T-helper 1 cell treated with Interleukin-12 subunit alpha and Interleukin-12 subunit beta and Interleukin-4 antibody, amounts not matched to agents 30 μg/mL and 1 μg/mL, for 36 hours (primary cell): ENCODE results near the gene HMCN1.

Experiments
- H3K27ac Mint-ChIP-seq: one replicate; pipeline ENCODE4 v1.8.0; 2021; ENCODE audit warnings: mild to moderate bottlenecking, mixed read lengths
- H3K27me3 Mint-ChIP-seq: one replicate; pipeline ENCODE4 v1.8.0; 2021; ENCODE audit warnings: low read depth, mixed read lengths
- H3K36me3 Mint-ChIP-seq: one replicate; pipeline ENCODE4 v1.8.0; 2021; ENCODE audit warnings: low read depth, mixed read lengths
- H3K4me1 Mint-ChIP-seq: one replicate; pipeline ENCODE4 v1.8.0; 2021; ENCODE audit warnings: low read depth, mixed read lengths
- H3K4me3 Mint-ChIP-seq: one replicate; pipeline ENCODE4 v1.8.0; 2021; ENCODE audit warnings: mild to moderate bottlenecking, moderate library complexity, mixed read lengths
- H3K9me3 Mint-ChIP-seq: one replicate; pipeline ENCODE4 v1.8.0; 2021; ENCODE audit warnings: mixed read lengths

HMCN1 gene

DNA sequence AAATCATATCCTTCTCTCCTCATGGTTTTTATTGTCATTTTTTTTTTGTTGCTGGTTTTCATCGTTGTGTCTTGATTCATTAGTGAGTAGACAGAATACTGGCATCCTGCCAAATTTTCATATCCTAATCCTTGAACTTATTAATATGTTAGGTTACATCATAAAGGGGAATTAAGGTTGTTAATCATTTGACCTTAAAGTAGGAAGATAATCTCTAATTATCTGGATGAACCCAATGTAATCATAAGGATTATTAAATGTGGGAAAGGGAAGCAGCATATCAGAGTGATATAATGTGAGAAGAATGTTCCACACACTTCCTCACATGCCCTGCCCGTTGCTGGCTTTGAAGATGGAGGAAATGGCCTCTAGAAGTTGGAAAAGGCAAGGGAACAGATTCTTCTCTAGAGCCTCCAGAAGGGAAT lies 299.7 kb downstream of the HMCN1 start:
- no peak overlapping the region for H3K27ac Mint-ChIP-seq
- H3K9me3 Mint-ChIP-seq = no peaks in the 10 kb centered on the region
- no peak overlapping the region for H3K4me3 Mint-ChIP-seq
- no peaks in the 10 kb centered on the region for H3K4me1 Mint-ChIP-seq
- H3K27me3 Mint-ChIP-seq = no peaks in the 10 kb centered on the region
- H3K36me3 Mint-ChIP-seq = no peaks in the 10 kb centered on the region

DNA sequence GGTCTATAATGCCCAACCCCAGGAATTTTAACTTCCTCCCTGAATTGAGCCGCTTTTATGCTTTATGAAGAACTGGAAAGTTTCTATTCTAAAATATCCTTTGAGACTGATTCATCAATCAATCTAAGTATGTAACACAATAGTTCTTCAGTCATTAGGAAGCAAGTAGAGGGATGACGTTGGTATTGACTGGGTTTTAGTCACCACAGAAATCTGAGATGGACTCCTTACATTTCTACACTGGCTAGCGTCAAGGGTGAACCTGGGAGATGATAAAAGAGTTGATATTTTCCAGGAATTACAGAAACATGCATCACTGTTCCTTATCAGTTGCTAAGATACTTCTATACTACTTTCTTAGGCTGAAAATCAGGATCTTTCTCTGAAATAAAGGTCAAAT lies 308.0 kb downstream of the HMCN1 start:
- no peaks in the 10 kb centered on the region for H3K27me3 Mint-ChIP-seq

DNA sequence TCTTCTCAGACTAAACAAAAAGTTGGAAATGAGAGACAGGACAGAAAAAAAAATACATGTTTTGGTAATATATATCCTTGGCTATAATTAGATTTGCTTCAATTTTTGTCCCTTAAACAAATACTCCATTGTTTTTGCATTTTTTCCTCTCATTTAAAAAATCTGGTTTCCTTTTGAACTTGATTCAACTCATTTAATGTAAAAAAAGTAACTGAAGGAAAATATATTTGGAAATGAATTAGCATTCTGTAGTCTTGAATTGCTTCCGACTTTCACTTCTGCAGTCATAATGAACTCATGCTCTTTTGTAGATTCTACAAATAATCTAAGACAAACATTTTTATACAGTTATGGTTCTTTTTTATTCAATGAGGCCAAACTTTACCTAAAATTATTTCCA lies 309.1 kb downstream of the HMCN1 start:
- Mint-ChIP-seq H3K9me3 (no peaks in the 10 kb centered on the region), H3K4me1 (no peaks in the 10 kb centered on the region), H3K27me3 (no peaks in the 10 kb centered on the region), H3K27ac (no peak overlapping the region), H3K36me3 (no peaks in the 10 kb centered on the region), H3K4me3 (no peak overlapping the region)

More for the DNA sequence above, 308.0 kb downstream of the HMCN1 start:
- Mint-ChIP-seq H3K4me1 (no peaks in the 10 kb centered on the region), H3K36me3 (no peaks in the 10 kb centered on the region), H3K4me3 (no peak overlapping the region), H3K9me3 (no peaks in the 10 kb centered on the region), H3K27ac (no peak overlapping the region)

DNA sequence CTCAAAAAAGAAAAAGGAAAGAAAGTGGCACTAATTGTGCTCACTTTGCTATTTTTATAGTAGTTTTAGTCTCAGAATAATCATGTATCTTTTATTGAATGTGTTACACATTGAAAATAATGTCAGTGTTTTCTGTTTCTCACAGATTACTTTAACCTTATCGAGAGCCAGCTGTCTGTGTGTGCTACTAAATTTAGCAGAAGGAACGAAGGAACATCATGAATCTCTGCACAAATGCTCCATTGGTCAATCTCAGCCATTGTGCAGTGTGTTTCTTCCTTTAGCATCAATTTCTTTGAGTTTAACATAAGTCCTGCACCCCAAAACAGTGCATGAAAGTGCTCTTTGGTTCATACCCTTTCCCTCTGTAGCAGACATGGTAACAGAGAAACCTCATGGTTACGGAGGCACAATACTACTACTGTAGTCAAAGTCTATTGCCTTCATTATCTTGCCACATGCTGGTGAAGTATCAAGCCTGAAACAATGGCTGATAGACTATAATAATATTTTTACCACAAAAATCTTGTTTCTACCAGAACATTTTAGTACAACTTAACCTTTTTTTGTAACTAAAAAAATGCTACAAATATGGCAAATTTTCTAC lies 310.0 kb downstream of the HMCN1 start:
- no peaks in the 10 kb centered on the region for H3K36me3 Mint-ChIP-seq

DNA sequence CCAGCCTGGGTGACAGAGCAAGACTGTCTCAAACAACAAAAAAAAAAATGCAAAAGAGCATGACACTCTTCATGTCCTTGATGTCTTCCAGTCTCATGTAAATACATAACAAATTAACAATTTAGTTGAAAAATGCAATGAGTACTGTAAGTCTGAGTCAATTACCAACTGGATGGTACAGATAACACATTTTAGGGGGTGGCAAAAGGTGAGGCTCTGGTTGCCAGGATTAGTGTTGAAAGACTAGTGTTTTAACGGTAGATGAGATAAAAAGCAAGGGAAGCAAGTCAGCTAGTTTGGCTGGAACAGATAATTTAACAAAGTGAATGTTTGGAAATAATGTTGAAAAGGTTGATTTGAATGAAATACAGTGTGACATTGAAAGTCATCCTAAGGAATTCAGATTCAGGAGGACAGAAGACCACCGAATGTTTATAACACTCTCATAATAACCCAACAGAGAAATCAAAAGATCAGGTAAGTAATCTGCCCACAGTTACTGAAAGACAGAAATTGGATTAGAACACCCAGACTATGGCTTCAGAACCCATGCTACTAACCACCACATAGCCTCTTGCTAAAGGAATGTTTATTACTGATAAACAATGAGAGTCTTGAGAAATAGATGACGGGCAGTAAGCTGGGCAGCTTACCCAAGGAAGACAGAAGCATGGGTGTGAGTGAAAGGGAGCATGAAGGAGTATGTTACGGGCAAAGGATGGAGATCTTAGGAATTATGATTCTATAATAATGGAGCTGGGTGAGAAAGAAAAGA lies 312.4 kb downstream of the HMCN1 start:
- no peak overlapping the region for H3K27ac Mint-ChIP-seq
- no peaks in the 10 kb centered on the region for H3K27me3 Mint-ChIP-seq
- H3K9me3 Mint-ChIP-seq = no peaks in the 10 kb centered on the region
- H3K36me3 Mint-ChIP-seq = no peaks in the 10 kb centered on the region
- H3K4me1 Mint-ChIP-seq = no peaks in the 10 kb centered on the region
- no peak overlapping the region for H3K4me3 Mint-ChIP-seq

More for the DNA sequence above, 310.0 kb downstream of the HMCN1 start:
- Mint-ChIP-seq H3K9me3 (no peaks in the 10 kb centered on the region), H3K27me3 (no peaks in the 10 kb centered on the region), H3K27ac (no peak overlapping the region), H3K4me3 (no peak overlapping the region), H3K4me1 (no peaks in the 10 kb centered on the region)

GRCh38 chr1:186050360-186050759 lies 316.2 kb downstream of the HMCN1 start:
- no peaks in the 10 kb centered on the region for H3K4me1 Mint-ChIP-seq
- no peak overlapping the region for H3K4me3 Mint-ChIP-seq
- H3K27ac Mint-ChIP-seq = no peak overlapping the region
- H3K27me3 Mint-ChIP-seq = no peaks in the 10 kb centered on the region
- no peaks in the 10 kb centered on the region for H3K36me3 Mint-ChIP-seq
- no peaks in the 10 kb centered on the region for H3K9me3 Mint-ChIP-seq

GRCh38 chr1:186054003-186054402 lies 319.8 kb downstream of the HMCN1 start:
- H3K4me1 Mint-ChIP-seq = no peaks in the 10 kb centered on the region
- H3K9me3 Mint-ChIP-seq = no peaks in the 10 kb centered on the region
- no peak overlapping the region for H3K27ac Mint-ChIP-seq
- H3K4me3 Mint-ChIP-seq = no peak overlapping the region
- H3K36me3 Mint-ChIP-seq = no peaks in the 10 kb centered on the region
- peaks cover 3% of the 10 kb centered on the region for H3K27me3 Mint-ChIP-seq

DNA sequence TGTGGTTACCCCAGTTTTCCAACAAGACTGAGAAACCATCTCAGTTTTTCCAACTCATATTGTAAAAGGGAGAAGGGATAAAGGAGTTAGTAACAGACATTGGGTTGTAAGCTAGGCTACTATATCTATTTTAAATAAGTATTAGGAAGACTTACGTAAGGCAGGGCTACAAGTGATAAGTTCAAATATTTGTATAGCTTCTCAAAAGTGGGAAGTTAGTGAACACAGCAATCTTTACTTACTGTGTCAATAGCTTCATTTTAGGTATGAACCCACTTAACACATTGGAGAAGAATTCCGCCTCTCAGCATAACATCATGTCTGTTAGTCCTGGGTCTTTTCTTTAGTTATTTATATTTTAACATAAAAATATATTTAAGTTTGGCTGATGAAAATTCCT lies 320.7 kb downstream of the HMCN1 start:
- H3K36me3 Mint-ChIP-seq = no peaks in the 10 kb centered on the region
- H3K27ac Mint-ChIP-seq = no peak overlapping the region
- H3K4me3 Mint-ChIP-seq = no peak overlapping the region
- H3K9me3 Mint-ChIP-seq = no peaks in the 10 kb centered on the region
- no peaks in the 10 kb centered on the region for H3K4me1 Mint-ChIP-seq
- peaks cover 3% of the 10 kb centered on the region for H3K27me3 Mint-ChIP-seq

DNA sequence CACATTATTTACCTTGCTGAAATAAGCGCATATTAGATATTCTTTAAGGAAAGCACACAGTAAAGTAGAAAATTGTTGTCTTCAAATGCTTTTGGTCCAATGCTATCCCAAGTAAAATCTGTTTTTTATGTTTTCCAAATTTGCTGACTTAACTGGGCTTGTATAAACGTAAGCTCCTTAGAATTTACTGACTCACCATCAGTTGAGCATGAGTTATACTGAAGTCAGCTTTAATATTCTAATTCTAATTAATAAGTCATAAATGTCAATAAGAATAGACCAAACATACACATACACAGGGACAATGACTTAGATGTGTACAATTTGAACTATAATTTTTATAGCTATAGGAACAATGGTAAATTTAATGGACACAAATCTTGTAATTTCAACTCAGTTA lies 321.7 kb downstream of the HMCN1 start:
- H3K4me1 Mint-ChIP-seq = no peaks in the 10 kb centered on the region
- no peak overlapping the region for H3K27ac Mint-ChIP-seq
- H3K36me3 Mint-ChIP-seq = no peaks in the 10 kb centered on the region
- no peak overlapping the region for H3K4me3 Mint-ChIP-seq
- H3K27me3 Mint-ChIP-seq = peaks cover 3% of the 10 kb centered on the region
- H3K9me3 Mint-ChIP-seq = no peaks in the 10 kb centered on the region

GRCh38 chr1:186057086-186057485 lies 322.9 kb downstream of the HMCN1 start:
- Mint-ChIP-seq H3K4me1 (no peaks in the 10 kb centered on the region), H3K9me3 (no peaks in the 10 kb centered on the region), H3K27ac (no peak overlapping the region), H3K27me3 (peaks cover 3% of the 10 kb centered on the region), H3K36me3 (no peaks in the 10 kb centered on the region), H3K4me3 (no peak overlapping the region)

- Mint-ChIP-seq H3K4me1 (no peaks in the 10 kb centered on the region), H3K9me3 (no peaks in the 10 kb centered on the region), H3K36me3 (no peaks in the 10 kb centered on the region), H3K27me3 (peaks cover 3% of the 10 kb centered on the region), H3K4me3 (no peak overlapping the region), H3K27ac (no peak overlapping the region)
Observed at GRCh38 chr1:186059311-186059710, 325.1 kb downstream of the HMCN1 start.

GRCh38 chr1:186059752-186060151 lies 325.6 kb downstream of the HMCN1 start:
- H3K4me1 Mint-ChIP-seq = no peaks in the 10 kb centered on the region
- no peaks in the 10 kb centered on the region for H3K36me3 Mint-ChIP-seq
- H3K4me3 Mint-ChIP-seq = no peak overlapping the region
- H3K27me3 Mint-ChIP-seq = peaks cover 3% of the 10 kb centered on the region
- H3K27ac Mint-ChIP-seq = no peak overlapping the region
- H3K9me3 Mint-ChIP-seq = no peaks in the 10 kb centered on the region

DNA sequence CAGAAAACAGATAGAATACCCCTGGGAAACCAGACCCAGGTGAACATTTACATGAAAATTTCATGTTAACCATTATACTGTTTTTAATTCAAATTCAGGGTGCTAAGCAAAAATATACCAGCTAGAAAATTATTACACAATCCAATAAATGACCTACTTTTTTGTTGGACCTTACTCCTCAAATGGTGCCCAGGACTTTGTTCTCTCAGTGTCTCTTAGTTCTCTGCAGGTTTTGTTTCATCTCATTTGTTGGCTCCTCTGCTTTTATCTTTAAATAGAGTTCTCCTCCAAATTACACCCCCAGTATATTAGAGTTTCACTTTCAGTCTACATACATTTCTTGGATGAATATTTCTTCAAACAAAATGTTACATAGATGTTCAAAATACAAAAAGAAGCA lies 326.0 kb downstream of the HMCN1 start:
- no peaks in the 10 kb centered on the region for H3K4me1 Mint-ChIP-seq

DNA sequence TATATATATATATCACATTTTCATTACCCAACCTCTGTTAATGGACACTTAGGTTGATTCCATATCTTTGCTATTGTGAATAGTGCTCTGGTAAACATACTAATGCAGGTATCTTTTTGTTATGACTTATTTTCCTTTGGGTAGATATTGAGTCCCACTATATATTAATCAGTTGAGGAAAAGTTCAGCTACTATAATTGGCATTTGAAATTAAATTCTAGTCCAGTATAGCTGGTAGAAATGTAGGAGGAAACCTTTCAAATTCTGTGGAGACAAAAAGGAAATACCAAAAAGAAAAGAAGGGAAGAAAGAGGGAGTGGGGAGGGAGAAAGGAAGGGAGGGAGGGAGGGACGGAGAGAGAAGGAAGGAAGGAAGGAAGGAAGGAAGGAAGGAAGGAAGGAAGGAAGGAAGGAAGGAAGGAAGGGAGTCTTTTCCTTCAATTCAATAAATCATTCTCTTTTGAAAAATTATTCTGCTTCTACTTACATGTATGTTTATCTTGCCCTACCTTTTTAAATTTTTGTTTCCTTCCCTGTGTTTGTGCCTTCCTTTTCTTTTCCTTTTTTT lies 329.0 kb downstream of the HMCN1 start:
- H3K4me3 Mint-ChIP-seq = no peak overlapping the region
- no peaks in the 10 kb centered on the region for H3K4me1 Mint-ChIP-seq
- no peaks in the 10 kb centered on the region for H3K36me3 Mint-ChIP-seq
- no peak overlapping the region for H3K27ac Mint-ChIP-seq
- peaks cover 3% of the 10 kb centered on the region for H3K27me3 Mint-ChIP-seq
- no peaks in the 10 kb centered on the region for H3K9me3 Mint-ChIP-seq

More for the DNA sequence above, 326.0 kb downstream of the HMCN1 start:
- Mint-ChIP-seq H3K27me3 (peaks cover 3% of the 10 kb centered on the region), H3K9me3 (no peaks in the 10 kb centered on the region), H3K36me3 (no peaks in the 10 kb centered on the region), H3K27ac (no peak overlapping the region), H3K4me3 (no peak overlapping the region)

- H3K9me3 Mint-ChIP-seq = no peaks in the 10 kb centered on the region
- no peak overlapping the region for H3K4me3 Mint-ChIP-seq
- peaks cover 7% of the 10 kb centered on the region for H3K27me3 Mint-ChIP-seq
- no peaks in the 10 kb centered on the region for H3K36me3 Mint-ChIP-seq
- no peaks in the 10 kb centered on the region for H3K4me1 Mint-ChIP-seq
- no peak overlapping the region for H3K27ac Mint-ChIP-seq
Observed at GRCh38 chr1:186066411-186066810, 332.2 kb downstream of the HMCN1 start.
